NT2/D1 (cell line): ENCODE results near the gene PTPN14.

Source experiments
- YY1 ChIP-seq: IDR thresholded peaks from 2 replicates; pipeline ENCODE4 v1.6.1; 2011; ENCODE audit not compliant: insufficient read length, insufficient read depth
- ZNF274 ChIP-seq: IDR thresholded peaks from 2 replicates; pipeline ENCODE4 v1.6.1; 2011; ENCODE audit warnings: mild to moderate bottlenecking, low read depth, low read length

DNA sequence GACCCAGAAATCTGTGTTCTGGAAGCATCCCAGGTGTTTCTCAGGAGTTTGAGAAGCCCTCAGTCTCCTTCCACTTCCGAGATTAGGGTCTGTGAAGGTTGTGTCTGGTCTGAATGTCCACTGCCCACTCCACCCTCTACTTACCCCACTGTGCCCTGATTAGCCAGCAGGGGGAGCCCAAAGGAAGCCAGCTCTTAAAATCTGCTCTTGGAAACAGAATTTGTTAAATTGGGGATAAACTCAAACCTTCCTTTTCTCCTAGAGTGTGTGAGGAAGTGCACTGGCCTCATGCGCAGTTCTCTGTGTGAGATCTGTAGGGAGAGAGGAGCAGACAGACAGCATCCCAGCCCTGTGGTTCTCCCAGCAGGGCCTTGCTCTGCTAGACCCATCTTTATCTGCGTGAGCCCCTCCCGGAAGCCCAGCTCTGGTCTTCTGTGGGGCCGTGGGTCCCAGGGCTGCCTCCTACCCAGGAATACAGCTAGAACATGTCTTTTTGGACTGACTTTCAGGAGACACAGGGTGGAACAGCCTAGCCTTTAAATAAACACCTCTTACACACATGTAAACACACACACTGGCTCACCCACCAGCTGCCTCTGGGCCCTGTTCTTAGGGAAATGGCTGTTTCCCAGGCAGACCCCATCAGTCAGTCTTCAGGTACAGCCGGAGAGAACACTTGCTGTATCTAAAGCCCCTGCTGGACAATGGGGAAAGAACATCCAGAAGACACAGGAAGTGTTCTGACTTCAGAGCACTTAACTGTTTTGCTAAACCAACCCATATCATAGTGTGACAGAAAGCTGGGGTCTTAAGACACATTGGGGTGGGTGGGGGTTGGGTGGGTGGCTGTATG, 218.2 kb downstream of the PTPN14 start:
- TF ChIP-seq YY1 = no peak
- TF ChIP-seq ZNF274 = no peak
